HG03558 (cell line): ENCODE measurements around the gene LENG9.
"Not testable (repeated sequence)": the region's sequence is repeated elsewhere in the genome, so short reads cannot be mapped to it uniquely, and the experiment has no call there.

Source experiments
- ATAC-seq: cut with Tn5 transposase; IDR thresholded peaks from one replicate; pipeline ENCODE4 v1.9.1; 2021; ENCODE audit warnings: moderate number of reproducible peaks; ENCODE audit not compliant: unreplicated experiment; ENCODE audit errors: extremely low read depth

Gene LENG9

DNA sequence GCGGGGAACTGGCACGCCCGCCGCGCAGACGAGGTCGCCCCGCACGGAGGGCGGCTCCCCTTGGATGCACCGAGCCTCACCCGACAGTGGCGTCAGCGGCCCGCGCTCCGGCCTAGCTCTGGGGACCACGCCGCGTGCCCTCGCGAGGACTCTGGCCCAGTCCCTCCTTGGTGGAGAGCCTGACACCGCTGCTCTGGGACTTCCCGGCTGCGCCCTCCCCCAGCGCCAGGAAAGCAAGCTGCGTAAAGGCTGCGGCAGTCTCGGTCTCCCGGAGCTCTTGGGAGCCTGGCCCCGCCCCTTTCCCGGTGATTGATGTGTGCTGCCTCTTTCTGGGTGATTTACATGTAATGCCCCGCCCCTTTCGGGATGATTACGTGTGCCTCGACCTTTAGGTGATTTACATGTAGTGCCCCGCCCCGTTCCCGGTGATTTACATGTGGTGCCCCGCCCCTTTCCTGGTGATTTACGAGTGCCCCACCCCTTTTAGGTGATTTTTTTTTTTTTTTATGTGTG, at the start of gene LENG9:
TSS of gene LENG9 (minus strand) at position 248 of the 513 bp plus-strand sequence. CDS start 252 bp downstream, outside the sequence.
- ATAC-seq = peak; percentile 20

DNA sequence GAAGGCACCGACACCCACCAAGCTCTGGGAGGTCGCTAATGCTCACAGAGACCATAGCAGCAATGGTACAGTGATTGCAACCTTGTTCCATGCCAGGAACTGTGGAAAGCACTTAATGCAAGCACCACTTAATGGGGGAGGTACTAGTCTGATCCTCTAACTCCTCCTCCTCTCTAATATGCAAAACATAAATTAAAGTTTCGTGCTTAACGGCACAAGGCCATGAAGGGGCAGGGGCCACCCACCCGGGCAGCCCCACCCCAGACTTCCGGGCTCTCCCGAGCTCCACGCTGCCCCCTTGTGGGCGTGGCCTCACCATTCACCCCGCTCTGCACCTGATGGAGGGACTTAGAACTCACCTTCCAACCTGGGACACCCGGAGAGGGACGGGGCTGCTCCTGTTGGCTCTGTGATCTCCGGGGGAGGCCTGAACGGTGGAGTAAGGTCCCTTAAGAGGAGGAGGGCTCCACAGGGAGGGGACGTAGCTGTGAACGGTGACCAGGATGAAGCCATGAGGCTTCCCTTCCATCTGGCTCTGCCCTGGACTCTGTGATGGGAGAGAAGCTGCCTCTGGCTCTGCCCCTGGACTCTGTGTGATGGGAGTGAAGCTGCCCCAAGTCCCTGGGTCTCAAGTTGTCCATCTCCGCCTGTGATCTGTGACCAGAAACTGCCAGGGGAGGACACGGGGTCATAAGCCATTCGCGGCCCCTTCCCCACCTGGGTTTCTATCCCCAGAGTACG, 45.8 kb upstream of the LENG9 start:
- ATAC-seq = not testable (repeated sequence)

- not testable (repeated sequence) for ATAC-seq
Measured at GRCh38 chr19:54508487-54508886, 44.9 kb upstream of the LENG9 start.

DNA sequence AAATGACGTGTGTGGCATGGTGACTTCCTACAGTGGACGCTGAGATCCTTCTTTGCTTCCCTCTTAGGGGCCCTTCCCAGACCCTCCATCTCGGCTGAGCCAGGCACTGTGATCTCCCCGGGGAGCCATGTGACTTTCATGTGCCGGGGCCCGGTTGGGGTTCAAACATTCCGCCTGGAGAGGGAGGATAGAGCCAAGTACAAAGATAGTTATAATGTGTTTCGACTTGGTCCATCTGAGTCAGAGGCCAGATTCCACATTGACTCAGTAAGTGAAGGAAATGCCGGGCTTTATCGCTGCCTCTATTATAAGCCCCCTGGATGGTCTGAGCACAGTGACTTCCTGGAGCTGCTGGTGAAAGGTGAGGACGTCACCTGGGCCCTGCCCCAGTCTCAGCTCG, 44.2 kb upstream of the LENG9 start:
- no peak for ATAC-seq

DNA sequence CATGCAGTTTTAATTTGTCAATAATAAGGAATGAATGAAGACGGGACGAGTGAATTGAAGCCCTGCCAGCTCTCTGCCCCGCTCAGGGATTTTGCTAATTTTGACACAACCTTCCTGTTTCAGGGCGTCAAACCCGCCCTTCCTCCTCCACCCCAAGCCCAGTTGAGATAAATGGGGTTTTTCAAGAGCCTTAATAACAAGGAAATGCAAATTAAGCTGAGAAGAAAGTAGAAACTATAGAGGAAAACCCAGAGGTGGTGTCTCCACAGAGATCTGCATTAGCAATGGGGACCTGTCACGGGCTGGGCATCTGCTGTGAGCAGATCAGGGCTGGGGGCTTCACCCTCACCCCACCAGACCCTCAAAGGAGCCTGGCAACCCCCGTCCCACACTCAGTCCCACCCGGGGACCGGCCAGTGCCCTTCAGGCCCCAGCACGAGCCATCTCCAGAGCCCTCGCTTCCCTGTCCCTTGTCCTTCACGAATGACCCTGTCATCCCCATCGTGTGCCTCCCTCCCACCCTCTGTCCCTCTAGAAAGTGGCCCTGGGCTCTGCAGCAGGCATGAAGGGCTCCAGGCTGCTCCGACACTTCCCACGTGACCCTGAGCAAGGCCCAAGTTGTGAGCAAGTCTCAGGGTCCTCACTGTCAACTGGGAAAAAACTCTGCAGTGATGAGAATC, 43.6 kb upstream of the LENG9 start:
- ATAC-seq = not testable (repeated sequence)

DNA sequence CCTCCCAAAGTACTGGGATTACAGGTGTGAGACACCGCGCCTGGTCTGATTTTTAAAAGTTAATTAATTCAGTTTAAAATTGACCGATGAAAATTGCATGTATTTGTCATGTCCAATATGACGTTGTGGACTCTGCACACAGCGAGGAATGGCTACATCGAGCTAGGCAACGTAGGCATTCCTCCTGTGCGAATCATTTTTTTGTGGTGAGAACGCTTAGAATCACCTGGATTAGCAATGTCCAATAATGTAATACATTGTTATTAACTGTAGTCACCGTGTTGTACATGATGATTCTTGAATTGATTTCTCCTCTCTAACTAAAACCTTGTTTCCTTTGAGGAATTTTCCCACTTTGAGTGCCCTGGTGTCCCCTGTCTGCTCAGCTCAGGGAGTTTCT, 42.5 kb upstream of the LENG9 start:
- ATAC-seq = no peak

- not testable (repeated sequence) for ATAC-seq
Measured at GRCh38 chr19:54505542-54505941, 42.0 kb upstream of the LENG9 start.

DNA sequence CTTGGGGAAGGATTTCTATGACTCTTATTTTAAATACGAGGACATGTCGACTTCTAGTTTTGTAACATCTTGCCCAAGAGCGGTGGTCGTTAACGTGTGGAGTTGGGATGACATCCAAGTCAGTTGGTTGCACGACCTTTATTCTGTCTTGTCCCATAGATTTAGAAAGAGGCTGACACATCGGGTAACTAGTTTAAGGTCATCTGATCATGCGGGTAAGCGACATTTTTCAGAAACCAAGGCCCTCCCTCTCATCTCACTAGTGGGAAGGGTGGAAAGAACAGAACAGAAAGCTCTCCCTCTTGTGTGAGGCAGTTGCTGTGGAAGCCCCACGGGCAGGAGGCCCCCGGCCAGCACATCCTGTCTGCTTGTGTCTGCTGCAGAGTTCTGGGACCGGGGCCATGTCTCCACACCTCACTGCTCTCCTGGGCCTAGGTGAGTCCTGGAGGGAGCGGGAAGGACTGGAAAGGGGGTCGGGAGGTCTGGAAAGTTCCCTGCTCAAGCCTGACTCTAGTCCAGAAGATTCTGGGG, 39.0 kb upstream of the LENG9 start, which contains the start of gene LAIR2:
TSS of gene LAIR2 (plus strand) at position 314 of the 531 bp plus-strand sequence. CDS start at position 402, 88 bp downstream.
- ATAC-seq = no peak

GRCh38 chr19:54498451-54498772, 34.8 kb upstream of the LENG9 start:
- not testable (repeated sequence) for ATAC-seq

GRCh38 chr19:54497747-54498450, 34.3 kb upstream of the LENG9 start:
- ATAC-seq = not testable (repeated sequence)

- ATAC-seq = not testable (repeated sequence)
Measured at GRCh38 chr19:54495284-54495683, 31.7 kb upstream of the LENG9 start.

DNA sequence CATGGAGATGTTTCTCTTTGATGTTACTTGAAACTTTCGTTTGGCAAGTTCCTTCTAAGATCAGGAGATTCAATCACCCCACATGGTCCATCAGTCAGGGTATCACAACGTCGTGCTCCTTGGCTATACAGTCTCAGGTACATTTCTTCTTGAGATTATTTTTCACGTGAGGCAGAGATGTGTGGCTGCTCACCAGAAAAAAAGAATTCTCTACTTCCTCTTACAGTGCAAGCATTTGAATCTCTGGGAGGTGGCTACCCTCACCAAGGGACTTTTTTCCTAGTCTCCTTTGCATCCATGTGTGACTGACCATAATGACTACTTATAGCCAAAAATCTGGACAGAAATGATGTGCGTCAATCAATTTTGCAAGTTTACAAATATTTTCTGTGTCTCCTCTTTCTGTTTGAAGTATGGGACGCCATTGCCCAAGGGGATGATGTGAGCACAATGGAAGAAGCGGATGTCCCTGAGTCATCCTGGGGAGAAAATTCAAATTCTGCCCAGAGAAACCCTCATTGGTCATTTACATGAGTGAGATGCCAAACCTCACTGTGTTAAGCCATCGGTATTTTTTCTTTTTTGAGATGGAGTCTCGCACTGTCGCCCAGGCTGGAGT, 30.5 kb upstream of the LENG9 start:
- ATAC-seq = no peak

GRCh38 chr19:54493056-54493455, 29.5 kb upstream of the LENG9 start:
- ATAC-seq = not testable (repeated sequence)

GRCh38 chr19:54492568-54492967, 29.0 kb upstream of the LENG9 start:
- no peak for ATAC-seq

DNA sequence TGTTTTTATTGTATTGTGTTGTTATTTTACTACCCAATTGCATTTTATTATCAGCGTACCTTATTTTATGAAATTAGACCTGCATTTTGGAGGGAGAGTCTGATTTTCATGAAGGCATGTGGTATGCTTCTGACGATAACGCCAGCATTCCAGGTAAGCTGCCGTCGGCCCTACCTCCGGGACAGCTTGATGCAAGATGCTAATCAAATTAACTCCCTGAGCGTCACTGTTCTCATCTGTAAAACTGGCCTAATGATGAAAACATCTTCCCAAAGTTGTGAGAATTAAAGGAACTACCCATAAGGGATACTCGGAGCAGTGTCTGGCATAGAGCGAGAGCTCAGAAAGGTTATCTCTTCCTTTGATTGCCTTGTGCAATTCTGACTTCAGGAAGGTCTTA, 26.2 kb upstream of the LENG9 start:
- ATAC-seq = no peak

DNA sequence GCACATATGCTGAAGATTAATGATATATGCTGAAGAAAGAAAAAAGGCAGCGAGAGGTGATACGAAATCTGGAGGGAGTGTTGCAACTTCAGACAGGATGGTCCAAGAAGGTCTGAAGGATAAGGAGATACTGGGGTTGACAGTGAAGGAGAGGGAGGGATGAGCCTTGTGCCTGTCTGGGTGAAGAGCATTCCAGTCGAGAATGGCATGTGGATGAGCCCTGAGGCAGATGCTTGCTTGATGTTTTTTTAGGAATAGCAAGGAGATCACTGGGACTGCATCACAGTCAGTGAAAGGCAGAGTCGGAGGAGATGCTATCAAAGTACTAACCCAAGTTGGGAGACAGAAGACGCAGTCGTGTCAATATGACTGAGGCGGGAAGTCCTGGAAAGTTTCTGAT, 25.8 kb upstream of the LENG9 start:
- ATAC-seq = no peak

GRCh38 chr19:54485851-54486250, 22.3 kb upstream of the LENG9 start:
- no peak for ATAC-seq

- no peak for ATAC-seq
Measured at GRCh38 chr19:54484451-54484850, 20.9 kb upstream of the LENG9 start.

DNA sequence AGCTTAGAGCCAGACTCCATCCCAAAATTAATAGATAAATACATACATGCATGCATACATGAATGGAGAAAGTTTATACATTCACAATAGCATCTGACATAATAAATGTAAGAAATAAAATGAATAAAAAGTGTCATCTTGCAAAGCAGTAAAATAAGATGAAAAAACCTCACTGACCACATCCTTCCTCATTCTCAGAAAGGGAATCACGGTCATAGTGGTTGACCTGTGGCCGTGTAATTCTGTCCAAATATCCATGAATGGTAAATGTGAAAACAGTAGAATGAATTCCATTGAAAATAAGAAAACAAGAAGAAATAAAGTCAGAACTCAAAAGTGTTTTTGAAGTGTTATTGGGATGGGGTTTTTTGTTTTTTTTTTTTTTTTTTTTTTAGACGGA, 19.3 kb upstream of the LENG9 start:
- no peak for ATAC-seq

GRCh38 chr19:54481326-54481930, 17.9 kb upstream of the LENG9 start:
- ATAC-seq = no peak
